K562 (cell line): ENCODE measurements around the gene KCNA4. TPM values are rescaled to one million over a fixed set of nuclear protein-coding genes. Genes with fewer than 3 reads are reported as not detected.

Source experiments
- ATAC-seq: fragments of 200-7000 bp; cut with Tn5 transposase; 3 replicates; pipeline ENCODE4 v1.9.1; 2020; ENCODE audit warnings: moderate library complexity
- BruUV-seq: library from RNA; stranded (reverse); fragments of 400-500 nt; replicated peaks from 2 replicates; lab custom pipeline; 2021; lab: Mats Ljungman, UMichigan
- CTCF ChIA-PET: fragments of 300-600 bp; formaldehyde crosslinking; extraction: SDS; loops from one replicate; lab custom pipeline; 2021; ENCODE audit warnings: low intra/inter-chr PET ratio; lab: Yijun Ruan, JAX
- POLR2A ChIA-PET: fragments of 300-600, 350-650 bp; sonication (Branson Sonifier 250); formaldehyde crosslinking; extraction: SDS; loops from one replicate; lab custom pipeline; 2021; ENCODE audit warnings: antibody characterized with exemption, inconsistent platforms; lab: Yijun Ruan, JAX
- DNase-seq, 4 experiments: peaks; one replicate each; pipeline versions ENCODE4 v3.0.0 to v3.0.0-alpha.2; 2011 to 2018; ENCODE audit warnings: low spot score in 3 of 4, mixed read lengths in 3 of 4; ENCODE audit errors: extremely low read depth in 1 of 4
- FAIRE-seq: peaks from 2 replicates; lab custom pipeline; 2011; peaks lifted over from hg19 to GRCh38; lab: Jason Lieb, UNC
- H2AFZ ChIP-seq: 2 replicates; pipeline ENCODE4 v1.6.0; 2011; ENCODE audit warnings: low read depth, low read length, control low read depth, inconsistent platforms
- H3K27ac ChIP-seq: fragments of 200-600 bp; 3 replicates; pipeline ENCODE4 v1.8.0; 2011; ENCODE audit warnings: low read depth, mild to moderate bottlenecking, control low read depth, inconsistent platforms, low read length, moderate library complexity, mixed read lengths; ENCODE audit errors: extremely low read depth
- H3K27me3 ChIP-seq, 2 experiments: fragments of 300-600 bp in 1 of 2; 2 replicates in 1 of 2; 3 replicates in 1 of 2; pipeline versions ENCODE4 v1.6.0 to v1.8.0; 2011; ENCODE audit warnings: inconsistent platforms in 2 of 2, low read length in 2 of 2, mild to moderate bottlenecking in 1 of 2, mixed read lengths in 1 of 2, moderate library complexity in 1 of 2; ENCODE audit not compliant: control insufficient read depth in 2 of 2, insufficient read depth in 2 of 2
- H3K36me3 ChIP-seq: fragments of 300-600 bp; 3 replicates; pipeline ENCODE4 v1.8.0; 2011; ENCODE audit warnings: mild to moderate bottlenecking, low read length, inconsistent platforms; ENCODE audit not compliant: control insufficient read depth, insufficient read depth
- H3K4me1 ChIP-seq, 2 experiments: fragments of 200-600 bp in 1 of 2; replicated peaks in 1 of 2; 2 replicates in 1 of 2; 3 replicates in 1 of 2; pipeline versions ENCODE4 v1.5.1 to v1.8.0; 2011; ENCODE audit warnings: inconsistent platforms in 2 of 2, low read length in 2 of 2, mild to moderate bottlenecking in 1 of 2, mixed read lengths in 1 of 2, moderate library complexity in 1 of 2; ENCODE audit not compliant: control insufficient read depth in 2 of 2, insufficient read depth in 2 of 2
- H3K4me2 ChIP-seq: 2 replicates; pipeline ENCODE4 v1.6.1; 2011; ENCODE audit warnings: low read length, control low read depth, inconsistent platforms, mixed read lengths; ENCODE audit not compliant: insufficient read depth
- H3K4me3 ChIP-seq: fragments of 200-600 bp; sonication (generic), shearing (Covaris generic); 2 replicates; pipeline ENCODE4 v1.5.1; 2016; ENCODE audit warnings: control low read depth, inconsistent platforms
- H3K79me2 ChIP-seq: fragments of 200-600 bp; 3 replicates; pipeline ENCODE4 v1.8.0; 2011; ENCODE audit warnings: low read length, inconsistent platforms; ENCODE audit not compliant: control insufficient read depth, insufficient read depth
- H3K9ac ChIP-seq, 2 experiments: 2 replicates each; pipeline versions ENCODE4 v1.6.0 to v1.6.1; 2011; ENCODE audit warnings: low read depth in 2 of 2, low read length in 2 of 2, control low read depth in 1 of 2, inconsistent platforms in 1 of 2, mild to moderate bottlenecking in 1 of 2, mixed read lengths in 1 of 2; ENCODE audit not compliant: insufficient read depth in 1 of 2
- H3K9me1 ChIP-seq: one replicate; pipeline ENCODE4 v1.6.0; 2011; ENCODE audit warnings: inconsistent platforms, mild to moderate bottlenecking, low read length, moderate library complexity; ENCODE audit not compliant: control insufficient read depth, insufficient read depth
- H3K9me3 ChIP-seq: replicated peaks from 2 replicates; pipeline ENCODE4 v1.5.1; 2011; ENCODE audit warnings: low read depth, low read length, inconsistent platforms; ENCODE audit not compliant: control insufficient read depth, insufficient read depth
- H4K20me1 ChIP-seq: replicated peaks from 2 replicates; pipeline ENCODE4 v1.6.1; 2011; ENCODE audit warnings: low read length, inconsistent platforms, mixed read lengths; ENCODE audit not compliant: control insufficient read depth, insufficient read depth
- ARHGAP35 ChIP-seq: fragments of 450-650 bp; IDR thresholded peaks from 2 replicates; pipeline ENCODE4 v1.6.1; 2018; ENCODE audit not compliant: partially characterized antibody
- CHD4 ChIP-seq: fragments of 200-600 bp; sonication (generic); IDR thresholded peaks from 3 replicates; pipeline ENCODE4 v1.6.1; 2012; ENCODE audit warnings: low read depth, mild to moderate bottlenecking, mixed read lengths, low read length, inconsistent platforms; ENCODE audit not compliant: insufficient read depth, insufficient replicate concordance, poor library complexity, severe bottlenecking
- ELF1 ChIP-seq: fragments of 200-800 bp; sonication (Bioruptor generic); IDR thresholded peaks from 2 replicates; pipeline ENCODE4 v1.6.1; 2016; ENCODE audit warnings: missing genetic modification characterization, missing compliant biosample characterization
- HDAC6 ChIP-seq: IDR thresholded peaks from 2 replicates; pipeline ENCODE4 v1.6.1; 2012; ENCODE audit warnings: low read depth, mild to moderate bottlenecking, control low read depth, inconsistent platforms, low read length, moderate library complexity
- NFYB ChIP-seq: IDR thresholded peaks from 2 replicates; pipeline ENCODE4 v1.6.1; 2011; ENCODE audit warnings: mild to moderate bottlenecking, moderate library complexity; ENCODE audit not compliant: insufficient read length; ENCODE audit errors: extremely low read depth
- PHB ChIP-seq: fragments of 250-450 bp; sonication (Bioruptor Pico); IDR thresholded peaks from 2 replicates; pipeline ENCODE4 v1.5.0; 2021
- SIN3B ChIP-seq: fragments of 450-650 bp; IDR thresholded peaks from 2 replicates; pipeline ENCODE4 v1.6.1; 2017; ENCODE audit warnings: low read depth, mild to moderate bottlenecking, moderate library complexity
- TCF3 ChIP-seq: sonication (generic); formaldehyde crosslinking; IDR thresholded peaks from 2 replicates; pipeline ENCODE4 v1.4.0; 2020; ENCODE audit warnings: mild to moderate bottlenecking, missing genetic modification reagents
- TGIF2 ChIP-seq: sonication (generic); formaldehyde crosslinking; IDR thresholded peaks from 2 replicates; pipeline ENCODE4 v1.8.1; 2022; ENCODE audit warnings: mild to moderate bottlenecking, missing genetic modification reagents, moderate library complexity
- ZBTB8A ChIP-seq: fragments of 450-650 bp; IDR thresholded peaks from 2 replicates; pipeline ENCODE4 v1.6.1; 2018; ENCODE audit warnings: mild to moderate bottlenecking, moderate library complexity; ENCODE audit not compliant: partially characterized antibody
- ZNF24 ChIP-seq: fragments of 450-650 bp; IDR thresholded peaks from 2 replicates; pipeline ENCODE4 v1.6.1; 2016
- ZNF324 ChIP-seq: fragments of 250-450 bp; sonication (Bioruptor Pico); IDR thresholded peaks from 2 replicates; pipeline ENCODE4 v1.4.0; 2020; ENCODE audit warnings: mild to moderate bottlenecking
- ZNF561 ChIP-seq: fragments of 450-650 bp; formaldehyde crosslinking; conservative IDR thresholded peaks from 2 replicates; pipeline ENCODE4 v1.4.0; 2020; ENCODE audit warnings: mild to moderate bottlenecking, moderate library complexity
- ZNF57 ChIP-seq: fragments of 450-650 bp; formaldehyde crosslinking; IDR thresholded peaks from 2 replicates; pipeline ENCODE4 v1.4.0; 2020; ENCODE audit warnings: mild to moderate bottlenecking, moderate library complexity
- WGBS: fragments of 100-300 bp; shearing (Covaris generic); methylation state at CpG from one replicate; pipeline ENCODE4 v1.1.6; 2016; ENCODE audit warnings: low coverage, mixed read lengths; ENCODE audit not compliant: insufficient coverage; ENCODE audit errors: missing lambda C conversion rate; 5-methylcytosine and 5-hydroxymethylcytosine counted together
- in situ Hi-C: fragments of 300-500 bp; cut with MboI; formaldehyde crosslinking; loops from 4 replicates; pipeline ENCODE4 v1.15.0; 2018; ENCODE audit warnings: inconsistent platforms, mixed read lengths
- intact Hi-C: fragments of 100-400 bp; cut with micrococcal nuclease; formaldehyde crosslinking; loops from 2 replicates; pipeline ENCODE4 v1.14.2; 2022
- polyA plus RNA-seq, 8 experiments: library from polyadenylated mRNA; depleted of rRNA in 4 of 8; stranded (reverse) in 5 of 8; unstranded in 3 of 8; fragments of >200 nt; fragmentation: Nextera tagmentation in 2 of 8; fragmentation: Illumina TruSeq in 1 of 8; extraction: Ambion mirVana in 2 of 8; extraction: Trizol in 1 of 8; gene quantifications; 2 replicates each; pipeline versions ENCODE4 v1.2.1 to v1.2.3, GENCODE V29; 2011 to 2014; ENCODE audit warnings: inconsistent platforms in 1 of 8, missing spikeins in 1 of 8
- total RNA-seq, 7 experiments: library from RNA; depleted of rRNA in 6 of 7; stranded (reverse); fragments of >200 nt in 6 of 7; fragmentation: Illumina TruSeq in 2 of 7; extraction: Trizol in 2 of 7; gene quantifications; 2 replicates each; pipeline versions ENCODE4 v1.2.1 to v1.2.3, GENCODE V29; 2011 to 2021; ENCODE audit warnings: low replicate concordance in 1 of 7
- TF ChIP-seq, protein P1 (sequence below): fragments of 250-450 bp; sonication (Bioruptor Pico); IDR thresholded peaks from 2 replicates; pipeline ENCODE4 v1.5.0; 2020; ENCODE audit warnings: mild to moderate bottlenecking
- TF ChIP-seq, protein P2 (sequence below): fragments of 250-450 bp; sonication (Bioruptor Pico); IDR thresholded peaks from 2 replicates; pipeline ENCODE4 v1.4.0; 2020; ENCODE audit warnings: mild to moderate bottlenecking

KCNA4 gene
- total and polyA plus RNA-seq, 9 of the 15 experiments (the other 6 are each of a cell fraction or from before 2014, with no cell fraction given) = not detected

DNA sequence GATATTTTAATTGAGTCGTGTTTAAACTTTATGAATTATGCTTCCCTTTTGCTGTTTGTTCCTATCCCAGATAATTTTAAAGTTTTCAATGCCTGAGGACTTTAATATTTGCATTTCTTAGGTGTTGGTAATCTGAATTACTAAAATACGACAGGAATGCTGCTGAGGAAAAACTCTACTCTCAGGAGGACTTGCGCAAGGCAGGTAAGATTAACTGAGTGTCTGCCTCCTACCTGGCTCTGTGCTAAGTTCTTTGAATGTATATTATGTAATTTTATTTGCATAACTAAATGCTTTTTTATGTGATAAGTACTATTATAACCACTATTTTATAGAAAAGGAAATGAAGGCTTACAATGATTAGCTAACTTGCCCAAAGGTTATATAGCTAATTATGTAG lies 2.7 kb upstream of the KCNA4 start:
- Histone ChIP-seq H2AFZ (no peak overlapping the region), H3K9me1 (no peaks in the 10 kb centered on the region), H3K9ac (no peak overlapping the region), H3K36me3 (no peaks in the 10 kb centered on the region), H3K4me2 (no peak overlapping the region), H3K9me3 (no peaks in the 10 kb centered on the region), H3K27me3 (no peaks in the 10 kb centered on the region), H4K20me1 (no peaks in the 10 kb centered on the region), H3K79me2 (no peaks in the 10 kb centered on the region), H3K4me3 (no peak overlapping the region), H3K27ac (no peak overlapping the region), H3K4me1 (peaks cover 0 to 5% of the 10 kb centered on the region in 2 experiments; a peak in 1 of 5 replicates)
- intact Hi-C loops = no loop called here
- BruUV-seq = no TSS peak
- ATAC-seq = no peak
- no peak for TF ChIP-seq CHD4
- TF ChIP-seq, protein P1, sequence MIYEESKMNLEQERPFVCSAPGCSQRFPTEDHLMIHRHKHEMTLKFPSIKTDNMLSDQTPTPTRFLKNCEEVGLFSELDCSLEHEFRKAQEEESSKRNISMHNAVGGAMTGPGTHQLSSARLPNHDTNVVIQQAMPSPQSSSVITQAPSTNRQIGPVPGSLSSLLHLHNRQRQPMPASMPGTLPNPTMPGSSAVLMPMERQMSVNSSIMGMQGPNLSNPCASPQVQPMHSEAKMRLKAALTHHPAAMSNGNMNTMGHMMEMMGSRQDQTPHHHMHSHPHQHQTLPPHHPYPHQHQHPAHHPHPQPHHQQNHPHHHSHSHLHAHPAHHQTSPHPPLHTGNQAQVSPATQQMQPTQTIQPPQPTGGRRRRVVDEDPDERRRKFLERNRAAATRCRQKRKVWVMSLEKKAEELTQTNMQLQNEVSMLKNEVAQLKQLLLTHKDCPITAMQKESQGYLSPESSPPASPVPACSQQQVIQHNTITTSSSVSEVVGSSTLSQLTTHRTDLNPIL = no peak
- no peak for TF ChIP-seq TGIF2 (CRISPR knock-in tag)
- TF ChIP-seq, protein P2, sequence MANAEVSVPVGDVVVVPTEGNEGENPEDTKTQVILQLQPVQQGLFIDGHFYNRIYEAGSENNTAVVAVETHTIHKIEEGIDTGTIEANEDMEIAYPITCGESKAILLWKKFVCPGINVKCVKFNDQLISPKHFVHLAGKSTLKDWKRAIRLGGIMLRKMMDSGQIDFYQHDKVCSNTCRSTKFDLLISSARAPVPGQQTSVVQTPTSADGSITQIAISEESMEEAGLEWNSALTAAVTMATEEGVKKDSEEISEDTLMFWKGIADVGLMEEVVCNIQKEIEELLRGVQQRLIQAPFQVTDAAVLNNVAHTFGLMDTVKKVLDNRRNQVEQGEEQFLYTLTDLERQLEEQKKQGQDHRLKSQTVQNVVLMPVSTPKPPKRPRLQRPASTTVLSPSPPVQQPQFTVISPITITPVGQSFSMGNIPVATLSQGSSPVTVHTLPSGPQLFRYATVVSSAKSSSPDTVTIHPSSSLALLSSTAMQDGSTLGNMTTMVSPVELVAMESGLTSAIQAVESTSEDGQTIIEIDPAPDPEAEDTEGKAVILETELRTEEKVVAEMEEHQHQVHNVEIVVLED (CRISPR knock-in tag) = no peak
- no peak for TF ChIP-seq ELF1 (tag)
- TF ChIP-seq PHB (CRISPR knock-in tag) = no peak
- TF ChIP-seq TCF3 (CRISPR knock-in tag) = no peak
- TF ChIP-seq ARHGAP35 = no peak
- no peak for TF ChIP-seq ZNF57 (CRISPR knock-in tag)
- TF ChIP-seq ZNF324 (CRISPR knock-in tag) = no peak
- no peak for TF ChIP-seq HDAC6
- no peak for TF ChIP-seq ZNF561 (CRISPR knock-in tag)
- no peak for TF ChIP-seq SIN3B
- no peak for TF ChIP-seq ZBTB8A
- TF ChIP-seq ZNF24 = no peak
- no peak for TF ChIP-seq NFYB
- POLR2A ChIA-PET = no interaction called here
- 3% methylated on average over 3 of the region's 3 CpGs for WGBS
- in situ Hi-C loops = no loop called here
- no peak for FAIRE-seq
- CTCF ChIA-PET = no interaction called here
- DNase-seq = no peak
